ENCODE measurements around the gene C10orf120.

C10orf120 gene

DNA sequence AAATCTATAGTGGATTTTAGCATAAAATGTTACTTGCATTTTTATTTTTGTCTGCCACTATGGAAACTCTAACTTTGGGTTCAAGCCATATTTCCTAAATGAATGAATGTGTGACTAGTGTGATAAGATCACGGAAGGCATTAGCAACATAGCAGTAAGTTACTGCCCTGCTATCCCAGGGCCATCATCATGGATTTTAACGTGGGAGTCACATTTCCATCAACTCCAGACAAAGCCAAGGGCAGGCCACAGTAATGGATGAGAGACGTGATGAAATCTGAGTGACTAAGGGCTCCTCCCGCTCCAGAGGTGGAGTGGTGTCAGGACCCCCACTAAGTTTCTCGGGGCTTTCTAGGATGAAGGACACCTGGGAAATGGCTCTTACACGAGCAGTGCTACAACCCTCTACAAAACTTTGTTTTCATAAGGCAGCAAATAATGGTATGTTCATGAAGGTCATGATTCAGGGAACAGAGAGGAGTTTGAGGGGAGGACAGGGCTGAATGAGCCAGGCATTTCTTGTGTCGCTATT, 34.3 kb downstream of the C10orf120 start:
- H3K4me3 ChIP-seq (ENCODE audit: low read depth, low read length) = no peak overlapping the region
- no peak for DNase-seq (ENCODE audit: low read depth)

DNA sequence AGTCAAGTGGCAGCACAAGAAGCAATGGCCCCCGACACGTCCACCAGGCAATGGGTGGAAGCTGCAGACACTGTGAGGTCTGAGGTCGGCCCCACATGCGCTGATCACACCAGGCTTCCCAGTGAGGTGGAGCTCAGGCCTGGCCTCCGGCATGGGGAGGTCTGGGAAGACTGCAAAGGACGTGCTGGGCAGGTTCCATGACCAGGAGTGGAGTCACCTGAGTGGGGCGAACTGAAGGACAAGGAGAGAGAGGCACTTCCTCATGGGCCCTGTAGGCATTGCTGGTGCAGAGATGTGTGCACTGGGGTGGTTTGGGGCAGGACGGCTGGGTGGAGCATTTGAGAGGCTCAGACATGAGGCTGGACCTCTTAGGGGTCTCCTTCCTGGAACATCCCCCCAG, 35.1 kb downstream of the C10orf120 start:
- no peak overlapping the region for H3K4me3 ChIP-seq (ENCODE audit: low read depth, low read length)
- no peak for DNase-seq (ENCODE audit: low read depth)

DNA sequence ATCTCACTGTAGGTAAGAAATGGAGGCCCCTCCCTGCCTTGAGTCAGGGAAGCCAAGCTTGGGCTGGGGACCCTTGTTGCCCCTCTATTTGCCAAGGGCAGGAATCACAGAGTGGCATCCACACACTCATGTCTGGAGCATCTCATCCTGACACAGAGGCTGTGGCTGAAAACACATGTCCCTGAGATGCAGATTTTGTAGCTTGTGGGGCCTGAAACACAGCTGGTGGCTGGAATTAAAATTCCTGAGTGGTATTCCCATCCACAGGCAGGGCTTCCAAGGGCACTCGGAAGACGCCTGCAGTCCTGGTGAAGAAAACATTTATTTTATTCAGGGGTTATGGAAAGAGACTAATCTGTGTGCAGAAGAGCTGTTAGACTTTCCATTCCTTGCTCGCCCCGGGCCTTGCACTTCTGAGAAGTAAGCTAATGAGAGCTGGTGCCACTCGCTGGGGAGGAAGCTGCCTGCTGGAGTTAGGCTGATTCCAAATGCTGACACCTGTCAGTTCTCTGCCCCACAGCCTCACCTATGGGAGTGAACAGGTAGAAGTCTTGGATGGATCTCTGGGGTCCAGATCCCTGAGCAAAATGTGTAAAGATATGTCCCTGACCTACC, 36.0 kb downstream of the C10orf120 start:
- DNase-seq (ENCODE audit: low read depth) = no peak
- no peak overlapping the region for H3K4me3 ChIP-seq (ENCODE audit: low read depth, low read length)

GRCh38 chr10:122662231-122662630, 37.4 kb downstream of the C10orf120 start:
- DNase-seq (ENCODE audit: low read depth) = no peak
- no peak overlapping the region for H3K4me3 ChIP-seq (ENCODE audit: low read depth, low read length)

GRCh38 chr10:122660696-122661095, 39.0 kb downstream of the C10orf120 start:
- DNase-seq (ENCODE audit: low read depth) = no peak
- H3K4me3 ChIP-seq (ENCODE audit: low read depth, low read length) = no peak overlapping the region

DNA sequence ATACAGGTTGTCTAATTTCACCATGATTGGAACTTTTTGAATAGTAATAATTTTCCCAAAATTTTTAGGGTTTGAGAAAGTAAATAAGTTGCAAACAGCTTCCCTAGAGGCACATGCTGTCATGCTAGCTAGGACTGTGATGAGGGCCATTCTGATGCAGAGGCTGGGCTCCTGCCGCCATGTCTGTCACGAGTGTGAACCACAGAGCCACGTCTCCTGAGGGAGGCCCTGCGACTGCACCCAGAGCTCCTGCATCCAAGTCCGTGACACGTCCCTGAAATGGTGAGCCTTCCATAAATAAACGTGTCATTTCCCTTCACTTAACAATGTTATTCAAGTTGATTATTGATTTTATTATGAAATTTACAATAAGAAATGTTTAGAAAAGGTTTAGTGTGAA, 40.0 kb downstream of the C10orf120 start:
- DNase-seq (ENCODE audit: low read depth) = no peak
- no peak overlapping the region for H3K4me3 ChIP-seq (ENCODE audit: low read depth, low read length)

DNA sequence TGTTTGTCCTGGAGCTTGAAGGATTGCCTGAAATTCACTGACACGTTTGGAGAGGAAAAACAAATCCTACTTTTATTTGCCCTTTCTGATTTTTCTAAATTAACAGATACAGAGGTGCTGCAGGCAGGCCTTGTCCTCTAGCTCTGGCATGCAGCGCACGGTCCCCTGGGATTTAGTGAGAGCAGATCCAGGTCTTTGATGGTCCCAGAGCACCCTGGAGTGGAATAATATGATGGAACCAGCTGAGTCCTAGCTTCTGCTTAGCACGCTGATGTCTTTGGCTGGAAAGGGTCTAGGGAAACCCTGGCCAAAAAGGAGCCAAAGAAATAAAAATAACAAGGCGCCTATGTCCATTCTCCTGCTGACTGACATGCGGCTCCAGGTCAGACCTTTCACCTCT, 40.5 kb downstream of the C10orf120 start:
- DNase-seq (ENCODE audit: low read depth) = no peak

DNA sequence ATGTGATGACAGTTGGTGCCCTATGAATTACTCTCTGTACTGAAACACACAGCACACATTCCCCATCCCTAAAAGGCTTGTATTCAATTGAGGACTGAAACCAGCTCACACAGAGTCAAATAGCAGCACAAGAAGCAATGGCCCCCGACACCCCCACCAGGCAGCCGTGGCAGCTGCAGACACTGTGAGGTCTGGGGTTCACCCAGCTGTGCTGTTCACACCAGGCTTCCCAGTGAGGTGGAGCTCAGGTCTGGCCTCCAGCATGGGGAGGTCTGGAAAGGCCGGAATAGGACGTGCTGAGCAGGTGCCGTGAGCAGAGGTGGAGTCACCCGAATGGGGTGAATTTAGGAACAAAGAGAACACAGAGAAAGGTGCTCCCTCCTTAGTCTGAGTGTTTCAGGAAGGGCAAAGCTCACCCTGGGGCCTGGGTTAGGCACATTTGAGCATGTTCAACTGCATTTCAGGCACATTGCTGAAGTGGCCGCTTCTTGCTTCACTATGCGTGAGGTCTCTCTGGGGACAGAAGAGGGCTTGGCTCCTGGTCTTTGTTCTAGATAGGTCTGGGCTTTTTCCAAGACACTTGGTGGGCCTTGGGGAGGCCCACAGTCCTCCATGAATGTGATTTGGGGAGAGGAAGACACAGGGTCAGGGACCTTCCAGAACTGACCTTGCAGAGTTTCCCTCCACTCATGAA, 41.1 kb downstream of the C10orf120 start:
- no peak overlapping the region for H3K4me3 ChIP-seq (ENCODE audit: low read depth, low read length)
- no peak for DNase-seq (ENCODE audit: low read depth)

More for the DNA sequence above, 40.5 kb downstream of the C10orf120 start:
- no peak overlapping the region for H3K4me3 ChIP-seq (ENCODE audit: low read depth, low read length)

DNA sequence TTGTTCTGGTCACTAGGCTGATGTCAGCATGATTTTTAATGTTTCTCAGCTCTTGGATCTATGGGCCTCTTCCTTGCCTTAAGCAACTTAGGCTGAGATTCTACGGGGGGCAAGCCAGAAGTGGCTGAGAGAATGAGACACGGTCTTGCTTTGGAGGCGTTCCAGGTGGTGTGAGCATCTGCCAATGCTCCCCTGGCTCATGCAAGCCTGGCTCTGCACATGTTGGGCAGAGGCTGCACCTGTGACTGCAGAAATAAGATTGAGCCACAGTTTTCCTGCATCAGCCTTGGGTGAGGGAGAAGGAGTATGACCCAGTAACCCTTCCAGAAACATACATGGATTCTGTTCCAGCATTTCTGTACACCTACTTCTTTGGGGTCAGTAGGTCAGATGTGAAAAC, 41.9 kb downstream of the C10orf120 start:
- no peak for DNase-seq (ENCODE audit: low read depth)
- H3K4me3 ChIP-seq (ENCODE audit: low read depth, low read length) = no peak overlapping the region

DNA sequence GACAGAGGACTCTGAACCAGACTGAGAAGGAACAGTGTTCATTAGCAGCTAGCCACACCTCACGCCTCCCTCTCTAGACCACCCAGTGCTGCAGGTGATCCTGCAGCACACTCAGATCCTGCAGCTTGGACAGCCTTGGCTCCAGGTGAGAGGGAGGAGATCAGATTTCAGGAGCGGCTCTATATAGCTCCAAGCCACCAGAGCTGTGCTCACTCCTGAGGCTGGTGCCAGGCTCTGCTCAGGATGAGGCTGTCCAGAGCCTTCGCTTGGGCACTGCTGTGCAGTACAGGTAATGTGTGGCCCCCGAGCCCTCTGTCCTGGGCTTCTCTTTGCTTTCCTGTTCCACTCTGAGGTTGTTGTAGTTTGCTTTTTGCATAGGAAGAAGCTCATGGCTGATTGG, 42.4 kb downstream of the C10orf120 start:
- DNase-seq (ENCODE audit: low read depth) = no peak
- H3K4me3 ChIP-seq (ENCODE audit: low read depth, low read length) = no peak overlapping the region

GRCh38 chr10:122656741-122657140, 42.9 kb downstream of the C10orf120 start:
- no peak for DNase-seq (ENCODE audit: low read depth)
- H3K4me3 ChIP-seq (ENCODE audit: low read depth, low read length) = no peak overlapping the region

GRCh38 chr10:122656308-122656705, 43.3 kb downstream of the C10orf120 start:
- no peak for DNase-seq (ENCODE audit: low read depth)
- no peak overlapping the region for H3K4me3 ChIP-seq (ENCODE audit: low read depth, low read length)

GRCh38 chr10:122655524-122656307, 43.9 kb downstream of the C10orf120 start:
- DNase-seq (ENCODE audit: low read depth) = no peak
- no peak overlapping the region for H3K4me3 ChIP-seq (ENCODE audit: low read depth, low read length)

- no peak overlapping the region for H3K4me3 ChIP-seq (ENCODE audit: low read depth, low read length)
- no peak for DNase-seq (ENCODE audit: low read depth)
These were observed 49.3 kb downstream of the C10orf120 start for GRCh38 chr10:122650331-122650730.

- H3K4me3 ChIP-seq (ENCODE audit: low read depth, low read length) = no peak overlapping the region
- DNase-seq (ENCODE audit: low read depth) = no peak
These were observed 49.7 kb downstream of the C10orf120 start for GRCh38 chr10:122649903-122650302.

GRCh38 chr10:122648599-122649428, 50.8 kb downstream of the C10orf120 start:
- DNase-seq (ENCODE audit: low read depth) = no peak

More at GRCh38 chr10:122648599-122649428, 50.8 kb downstream of the C10orf120 start:
- no peak overlapping the region for H3K4me3 ChIP-seq (ENCODE audit: low read depth, low read length)

Measured in skeletal muscle cell (primary cell).